K562 (cell line): ENCODE results near the gene TPD52L1. TPM values are rescaled to one million over a fixed set of nuclear protein-coding genes. Genes with fewer than 3 reads are reported as not detected.

Experiments used
- BRF1 ChIP-seq: IDR thresholded peaks from 3 replicates; pipeline ENCODE4 v1.6.1; 2011; ENCODE audit warnings: borderline replicate concordance, mild to moderate bottlenecking; ENCODE audit not compliant: insufficient read length; ENCODE audit errors: extremely low read depth
- E2F3 ChIP-seq: fragments of 250-450 bp; sonication (Bioruptor Pico); IDR thresholded peaks from 2 replicates; pipeline ENCODE4 v1.4.0; 2020; ENCODE audit warnings: mild to moderate bottlenecking
- FOS ChIP-seq: IDR thresholded peaks from 3 replicates; pipeline ENCODE4 v1.6.1; 2011; ENCODE audit not compliant: insufficient read length; ENCODE audit errors: extremely low read depth
- FUS ChIP-seq: fragments of 200-400 bp; formaldehyde crosslinking; optimal IDR thresholded peaks from 2 replicates; pipeline ENCODE3; 2017; ENCODE audit warnings: low read depth, low read length
- HIVEP1 ChIP-seq: fragments of 250-450 bp; sonication (Bioruptor Pico); IDR thresholded peaks from 2 replicates; pipeline ENCODE4 v1.4.0; 2020; ENCODE audit warnings: mild to moderate bottlenecking
- NBN ChIP-seq: fragments of 450-650 bp; IDR thresholded peaks from 2 replicates; pipeline ENCODE4 v1.6.1; 2016; ENCODE audit warnings: low read depth, mild to moderate bottlenecking
- NCOA4 ChIP-seq: fragments of 450-650 bp; IDR thresholded peaks from 2 replicates; pipeline ENCODE4 v1.6.1; 2018; ENCODE audit warnings: mild to moderate bottlenecking; ENCODE audit not compliant: partially characterized antibody
- NR2C1 ChIP-seq, 2 experiments: fragments of 450-650 bp; IDR thresholded peaks; 2 replicates each; pipeline ENCODE4 v1.6.1; 2017; ENCODE audit warnings: mild to moderate bottlenecking in 2 of 2, antibody characterized with exemption in 1 of 2, inconsistent platforms in 1 of 2, missing compliant biosample characterization in 1 of 2, missing genetic modification characterization in 1 of 2
- RAD51 ChIP-seq: fragments of 450-650 bp; IDR thresholded peaks from 2 replicates; pipeline ENCODE4 v1.7.1; 2016; ENCODE audit warnings: low read depth, mild to moderate bottlenecking, borderline replicate concordance
- RHOXF2B ChIP-seq: fragments of 250-450 bp; sonication (Bioruptor Pico); conservative IDR thresholded peaks from 2 replicates; pipeline ENCODE4 v1.5.1; 2021
- SMAD4 ChIP-seq: fragments of 250-450 bp; sonication (Bioruptor Pico); conservative IDR thresholded peaks from 2 replicates; pipeline ENCODE4 v1.8.0; 2021; ENCODE audit warnings: inconsistent platforms, mild to moderate bottlenecking, moderate library complexity
- STAG1 ChIP-seq: sonication (generic); formaldehyde crosslinking; IDR thresholded peaks from 2 replicates; pipeline ENCODE4 v1.5.0; 2020; ENCODE audit warnings: missing genetic modification reagents, borderline replicate concordance
- TFAM ChIP-seq: fragments of 250-450 bp; sonication (Bioruptor Pico); conservative IDR thresholded peaks from 2 replicates; pipeline ENCODE4 v1.5.0; 2021; ENCODE audit warnings: mild to moderate bottlenecking, moderate library complexity
- ZBTB40 ChIP-seq, 2 experiments: fragments of 450-650 bp in 1 of 2; sonication (generic) in 1 of 2; formaldehyde crosslinking in 1 of 2; IDR thresholded peaks; 2 replicates each; pipeline versions ENCODE4 v1.7.1 to v1.9.0; 2016 to 2022; ENCODE audit warnings: inconsistent platforms in 1 of 2, mild to moderate bottlenecking in 1 of 2, missing genetic modification reagents in 1 of 2
- ZNF3 ChIP-seq: fragments of 250-450 bp; sonication (Bioruptor Pico); IDR thresholded peaks from 2 replicates; pipeline ENCODE4 v1.5.0; 2021; ENCODE audit warnings: mild to moderate bottlenecking, moderate library complexity
- ZNF408 ChIP-seq: fragments of 250-450 bp; sonication (Bioruptor Pico); IDR thresholded peaks from 2 replicates; pipeline ENCODE4 v1.4.0; 2020; ENCODE audit warnings: low read depth, mild to moderate bottlenecking, moderate library complexity
- polyA plus RNA-seq, 8 experiments: library from polyadenylated mRNA; depleted of rRNA in 4 of 8; stranded (reverse) in 5 of 8; unstranded in 3 of 8; fragments of >200 nt; fragmentation: Nextera tagmentation in 2 of 8; fragmentation: Illumina TruSeq in 1 of 8; extraction: Ambion mirVana in 2 of 8; extraction: Trizol in 1 of 8; gene quantifications; 2 replicates each; pipeline versions ENCODE4 v1.2.1 to v1.2.3, GENCODE V29; 2011 to 2014; ENCODE audit warnings: inconsistent platforms in 1 of 8, missing spikeins in 1 of 8
- total RNA-seq, 7 experiments: library from RNA; depleted of rRNA in 6 of 7; stranded (reverse); fragments of >200 nt in 6 of 7; fragmentation: Illumina TruSeq in 2 of 7; extraction: Trizol in 2 of 7; gene quantifications; 2 replicates each; pipeline versions ENCODE4 v1.2.1 to v1.2.3, GENCODE V29; 2011 to 2021; ENCODE audit warnings: low replicate concordance in 1 of 7
- TF ChIP-seq, protein P1 (sequence below): fragments of 200-800 bp; sonication (Bioruptor generic); IDR thresholded peaks from 2 replicates; pipeline ENCODE4 v1.6.1; 2017; ENCODE audit warnings: missing genetic modification characterization, missing compliant biosample characterization
- TF ChIP-seq, protein P2 (sequence below): sonication (generic); IDR thresholded peaks from 2 replicates; pipeline ENCODE4 v1.6.1; 2016

Gene TPD52L1
- total and polyA plus RNA-seq, 9 of the 15 experiments (the other 6 are each of a cell fraction or from before 2014, with no cell fraction given): 12.9 to 149 (median 75.7) TPM

DNA sequence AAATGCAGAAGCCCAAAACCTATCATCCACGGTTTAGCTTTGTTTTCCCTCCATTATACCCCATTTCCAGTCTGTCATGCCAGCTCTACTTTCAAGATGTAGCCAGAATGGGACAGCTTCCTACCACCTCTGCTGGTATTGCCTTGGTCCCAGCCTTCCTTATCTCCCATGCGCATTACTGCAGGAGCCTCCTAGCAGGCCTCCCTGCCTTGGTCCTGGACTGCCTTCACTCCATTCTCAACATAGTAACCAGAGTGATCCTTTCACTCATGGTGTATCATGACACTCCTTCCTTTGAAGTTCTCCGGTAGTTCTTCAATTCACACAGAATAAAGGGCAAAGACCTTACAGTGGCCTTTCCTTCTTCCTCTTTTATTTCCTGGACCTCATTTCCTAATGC, 15.9 kb downstream of the TPD52L1 start (continued):
- TF ChIP-seq STAG1 (CRISPR knock-in tag) (no peak), RHOXF2B (0 out of 2 replicates have a peak, but pooled peaks have one; percentile 31), BRF1 (no peak), RAD51 (no peak), ZNF3 (CRISPR knock-in tag) (no peak), ZBTB40 (IDR thresholded peaks at IDR 0.05) (no peak), ZBTB40 (CRISPR knock-in tag; IDR thresholded peaks at IDR 0.05) (no peak), TFAM (CRISPR knock-in tag) (no peak), ZNF408 (no peak), NBN (no peak), HIVEP1 (CRISPR knock-in tag) (no peak), FOS (no peak), E2F3 (CRISPR knock-in tag) (no peak), NCOA4 (no peak), SMAD4 (CRISPR knock-in tag) (peak; percentile 35; the same call in 1 of the 2 replicates), NR2C1 (IDR thresholded peaks at IDR 0.05) (no peak), NR2C1 (tag; IDR thresholded peaks at IDR 0.05) (0 out of 2 replicates have a peak, but pooled peaks have one; percentile 24), FUS (no peak)
- TF ChIP-seq, protein P1, sequence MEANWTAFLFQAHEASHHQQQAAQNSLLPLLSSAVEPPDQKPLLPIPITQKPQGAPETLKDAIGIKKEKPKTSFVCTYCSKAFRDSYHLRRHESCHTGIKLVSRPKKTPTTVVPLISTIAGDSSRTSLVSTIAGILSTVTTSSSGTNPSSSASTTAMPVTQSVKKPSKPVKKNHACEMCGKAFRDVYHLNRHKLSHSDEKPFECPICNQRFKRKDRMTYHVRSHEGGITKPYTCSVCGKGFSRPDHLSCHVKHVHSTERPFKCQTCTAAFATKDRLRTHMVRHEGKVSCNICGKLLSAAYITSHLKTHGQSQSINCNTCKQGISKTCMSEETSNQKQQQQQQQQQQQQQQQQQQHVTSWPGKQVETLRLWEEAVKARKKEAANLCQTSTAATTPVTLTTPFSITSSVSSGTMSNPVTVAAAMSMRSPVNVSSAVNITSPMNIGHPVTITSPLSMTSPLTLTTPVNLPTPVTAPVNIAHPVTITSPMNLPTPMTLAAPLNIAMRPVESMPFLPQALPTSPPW: no peak
- TF ChIP-seq, protein P2, sequence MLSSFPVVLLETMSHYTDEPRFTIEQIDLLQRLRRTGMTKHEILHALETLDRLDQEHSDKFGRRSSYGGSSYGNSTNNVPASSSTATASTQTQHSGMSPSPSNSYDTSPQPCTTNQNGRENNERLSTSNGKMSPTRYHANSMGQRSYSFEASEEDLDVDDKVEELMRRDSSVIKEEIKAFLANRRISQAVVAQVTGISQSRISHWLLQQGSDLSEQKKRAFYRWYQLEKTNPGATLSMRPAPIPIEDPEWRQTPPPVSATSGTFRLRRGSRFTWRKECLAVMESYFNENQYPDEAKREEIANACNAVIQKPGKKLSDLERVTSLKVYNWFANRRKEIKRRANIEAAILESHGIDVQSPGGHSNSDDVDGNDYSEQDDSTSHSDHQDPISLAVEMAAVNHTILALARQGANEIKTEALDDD: no peak
